CD1c-positive myeloid dendritic cell (primary cell): Measurements from ENCODE around the gene ARHGEF19.
A peak's percentile ranks its signal among the peaks of the same experiment; 100 is the strongest.
"Not testable (repeated sequence)": the region's sequence is repeated elsewhere in the genome, so short reads cannot be mapped to it uniquely, and the experiment has no call there.

ENCODE experiments used
- DNase-seq: peaks from one replicate; pipeline ENCODE4 v3.0.0-alpha.2; 2016; ENCODE audit errors: extremely low spot score

Gene ARHGEF19

GRCh38 chr1:16222716-16223115 is 10.3 kb upstream of the ARHGEF19 start:
- not testable (repeated sequence) for DNase-seq

GRCh38 chr1:16221499-16221898 is 9.0 kb upstream of the ARHGEF19 start:
- no peak for DNase-seq

- DNase-seq = no peak
These were observed 7.6 kb upstream of the ARHGEF19 start for GRCh38 chr1:16219968-16220500.

GRCh38 chr1:16218674-16219071 is 6.2 kb upstream of the ARHGEF19 start:
- no peak for DNase-seq

GRCh38 chr1:16218014-16218673 is 5.7 kb upstream of the ARHGEF19 start:
- no peak for DNase-seq

- DNase-seq = peak; percentile 96
These were observed 4.8 kb upstream of the ARHGEF19 start for GRCh38 chr1:16217061-16217785.

GRCh38 chr1:16215882-16216753 is 3.7 kb upstream of the ARHGEF19 start:
- peak; percentile 50 for DNase-seq

- DNase-seq = not testable (repeated sequence)
These were observed 2.8 kb upstream of the ARHGEF19 start for GRCh38 chr1:16215240-16215639.

GRCh38 chr1:16213544-16213943 is 1.1 kb upstream of the ARHGEF19 start:
- DNase-seq = not testable (repeated sequence)

- DNase-seq = no peak
These were observed 561 bp upstream of the ARHGEF19 start for GRCh38 chr1:16213013-16213412.

- DNase-seq = no peak
These were observed 628 bp downstream of the ARHGEF19 start for GRCh38 chr1:16211824-16212223.

GRCh38 chr1:16210581-16210980 is 1.9 kb downstream of the ARHGEF19 start:
- no peak for DNase-seq

GRCh38 chr1:16209847-16210407 is 2.5 kb downstream of the ARHGEF19 start:
- no peak for DNase-seq

GRCh38 chr1:16209132-16209846 is 3.2 kb downstream of the ARHGEF19 start:
- no peak for DNase-seq

GRCh38 chr1:16208270-16208987 is 4.0 kb downstream of the ARHGEF19 start:
- peak; percentile 15 for DNase-seq

- peak; percentile 56 for DNase-seq
These were observed 4.9 kb downstream of the ARHGEF19 start for GRCh38 chr1:16207318-16208269.

- peak; percentile 97 for DNase-seq
These were observed 5.7 kb downstream of the ARHGEF19 start for GRCh38 chr1:16206547-16207317.

- DNase-seq = no peak
These were observed 6.4 kb downstream of the ARHGEF19 start for GRCh38 chr1:16205891-16206546.
